HepG2 (cell line): Measurements from ENCODE around the gene TMC8. TPM values are rescaled to one million over a fixed set of nuclear protein-coding genes. Genes with fewer than 3 reads are reported as not detected.

Source experiments
- ATAC-seq: fragments of 200-7000 bp; cut with Tn5 transposase; 3 replicates; pipeline ENCODE4 v1.9.1; 2020; ENCODE audit warnings: mild to moderate bottlenecking, moderate library complexity
- BruUV-seq: library from RNA; stranded (reverse); fragments of 400-500 nt; replicated peaks from 2 replicates; lab custom pipeline; 2021; lab: Mats Ljungman, UMichigan
- CTCF ChIA-PET: fragments of 300-600 bp; formaldehyde crosslinking; extraction: SDS; loops from one replicate; lab custom pipeline; 2021; ENCODE audit warnings: low total read pairs, inconsistent platforms, low intra/inter-chr PET ratio; lab: Yijun Ruan, JAX
- POLR2A ChIA-PET: fragments of 350-600 bp; sonication (Branson Sonifier 250); formaldehyde crosslinking; loops from one replicate; lab custom pipeline; 2020; ENCODE audit warnings: antibody characterized with exemption, inconsistent platforms; lab: Yijun Ruan, JAX
- DNase-seq: peaks from one replicate; pipeline ENCODE4 v3.0.0-alpha.2; 2015; ENCODE audit warnings: low spot score
- FAIRE-seq: peaks from 3 replicates; lab custom pipeline; 2011; peaks lifted over from hg19 to GRCh38; lab: Jason Lieb, UNC
- H2AFZ ChIP-seq: one replicate; pipeline ENCODE4 v1.6.1; 2011; ENCODE audit warnings: low read length, inconsistent platforms
- H3K27ac ChIP-seq: fragments of 300-600 bp; 3 replicates; pipeline ENCODE4 v1.8.0; 2011; ENCODE audit warnings: mixed run types, mild to moderate bottlenecking, mixed read lengths, low read length, inconsistent platforms; ENCODE audit not compliant: insufficient read depth; ENCODE audit errors: extremely low read length
- H3K27me3 ChIP-seq, 2 experiments: fragments of 200-600 bp in 1 of 2; 2 replicates in 1 of 2; 3 replicates in 1 of 2; pipeline versions ENCODE4 v1.6.0 to v1.8.0; 2011; ENCODE audit warnings: low read length in 2 of 2, mild to moderate bottlenecking in 2 of 2, moderate library complexity in 2 of 2, inconsistent platforms in 1 of 2; ENCODE audit not compliant: insufficient read depth in 2 of 2, control insufficient read depth in 1 of 2
- H3K36me3 ChIP-seq, 2 experiments: fragments of 200-600 bp in 1 of 2; replicated peaks in 1 of 2; 2 replicates in 1 of 2; 3 replicates in 1 of 2; pipeline versions ENCODE4 v1.5.1 to v1.8.0; 2011; ENCODE audit warnings: low read length in 2 of 2, inconsistent platforms in 1 of 2; ENCODE audit not compliant: insufficient read depth in 2 of 2, control insufficient read depth in 1 of 2
- H3K4me1 ChIP-seq: 2 replicates; pipeline ENCODE4 v1.5.1; 2012; ENCODE audit warnings: low read length, inconsistent platforms; ENCODE audit not compliant: insufficient read depth
- H3K4me2 ChIP-seq: 2 replicates; pipeline ENCODE4 v1.6.0; 2011; ENCODE audit warnings: low read depth, low read length, inconsistent platforms
- H3K4me3 ChIP-seq, 3 experiments: fragments of 200-600 bp in 1 of 3; sonication (generic), shearing (Covaris generic) in 1 of 3; replicated peaks in 1 of 3; 2 replicates each; pipeline ENCODE4 v1.5.1; 2011 to 2016; ENCODE audit warnings: low read length in 3 of 3, inconsistent platforms in 2 of 3, low read depth in 2 of 3, mild to moderate bottlenecking in 2 of 3, control low read depth in 1 of 3, mixed read lengths in 1 of 3; ENCODE audit not compliant: insufficient read depth in 1 of 3
- H3K79me2 ChIP-seq: one replicate; pipeline ENCODE4 v1.6.1; 2011; ENCODE audit warnings: low read length, inconsistent platforms; ENCODE audit not compliant: insufficient read depth
- H3K9ac ChIP-seq: 2 replicates; pipeline ENCODE4 v1.6.0; 2011; ENCODE audit warnings: mild to moderate bottlenecking, low read depth, low read length, inconsistent platforms; ENCODE audit not compliant: insufficient read depth
- H3K9me3 ChIP-seq: 2 replicates; pipeline ENCODE4 v1.5.1; 2012; ENCODE audit warnings: mild to moderate bottlenecking, low read length
- H4K20me1 ChIP-seq: 2 replicates; pipeline ENCODE4 v1.6.0; 2011; ENCODE audit warnings: inconsistent platforms, mild to moderate bottlenecking, low read length, moderate library complexity; ENCODE audit not compliant: insufficient read depth
- CBX5 ChIP-seq: sonication (generic); formaldehyde crosslinking; IDR thresholded peaks from 2 replicates; pipeline ENCODE4 v1.4.0; 2020; ENCODE audit warnings: missing genetic modification reagents, borderline replicate concordance
- ETS1 ChIP-seq: sonication (generic); formaldehyde crosslinking; IDR thresholded peaks from 2 replicates; pipeline ENCODE4 v1.4.0; 2020; ENCODE audit warnings: missing genetic modification reagents
- GZF1 ChIP-seq: sonication (generic); formaldehyde crosslinking; IDR thresholded peaks from 2 replicates; pipeline ENCODE4 v1.5.1; 2020; ENCODE audit warnings: mild to moderate bottlenecking, missing genetic modification reagents
- HDAC6 ChIP-seq: fragments of 200-600 bp; sonication (generic); IDR thresholded peaks from 2 replicates; pipeline ENCODE4 v1.7.0; 2017; ENCODE audit warnings: mild to moderate bottlenecking, antibody characterized with exemption, low read length, low read depth
- MAFK ChIP-seq, 2 experiments: IDR thresholded peaks in 1 of 2; conservative IDR thresholded peaks in 1 of 2; 2 replicates each; pipeline ENCODE4 v1.6.1; 2011; ENCODE audit warnings: improper control_type of control experiment in 2 of 2, low read length in 2 of 2
- NAIF1 ChIP-seq: sonication (generic); formaldehyde crosslinking; IDR thresholded peaks from 2 replicates; pipeline ENCODE4 v1.5.0; 2020; ENCODE audit warnings: mild to moderate bottlenecking, missing genetic modification reagents, borderline replicate concordance
- NFE2L1 ChIP-seq: sonication (generic); formaldehyde crosslinking; IDR thresholded peaks from 2 replicates; pipeline ENCODE4 v1.4.0; 2020; ENCODE audit warnings: missing genetic modification reagents, mild to moderate bottlenecking, borderline replicate concordance
- NFIC ChIP-seq: IDR thresholded peaks from 2 replicates; pipeline ENCODE4 v1.6.1; 2012; ENCODE audit warnings: mild to moderate bottlenecking, low read length, inconsistent platforms
- POLR2A ChIP-seq, 2 experiments: IDR thresholded peaks; 2 replicates each; pipeline ENCODE4 v1.6.1; 2011; ENCODE audit warnings: low read depth in 2 of 2, low read length in 2 of 2, mild to moderate bottlenecking in 1 of 2, moderate library complexity in 1 of 2; ENCODE audit not compliant: insufficient read depth in 1 of 2
- POLR2AphosphoS2 ChIP-seq: IDR thresholded peaks from 2 replicates; pipeline ENCODE4 v1.6.1; 2011; ENCODE audit warnings: low read depth, low read length, improper control_type of control experiment
- PRDM4 ChIP-seq: sonication (generic); formaldehyde crosslinking; IDR thresholded peaks from 2 replicates; pipeline ENCODE4 v1.9.0; 2021; ENCODE audit warnings: missing genetic modification reagents, borderline replicate concordance
- RAD21 ChIP-seq: fragments of 450-650 bp; formaldehyde crosslinking; IDR thresholded peaks from 2 replicates; pipeline ENCODE4 v1.5.0; 2020; ENCODE audit warnings: mild to moderate bottlenecking
- ZFX ChIP-seq: sonication (generic); formaldehyde crosslinking; IDR thresholded peaks from 2 replicates; pipeline ENCODE4 v1.4.0; 2020; ENCODE audit warnings: mild to moderate bottlenecking, low read depth, missing genetic modification reagents, moderate library complexity
- ZFY ChIP-seq: sonication (generic); formaldehyde crosslinking; IDR thresholded peaks from 2 replicates; pipeline ENCODE4 v1.4.0; 2020; ENCODE audit warnings: missing genetic modification reagents
- ZNF207 ChIP-seq: fragments of 450-650 bp; IDR thresholded peaks from 2 replicates; pipeline ENCODE4 v1.6.1; 2016; ENCODE audit warnings: antibody characterized with exemption, borderline replicate concordance
- ZNF292 ChIP-seq: sonication (generic); formaldehyde crosslinking; IDR thresholded peaks from 2 replicates; pipeline ENCODE4 v1.8.1; 2022; ENCODE audit warnings: mild to moderate bottlenecking, low read depth, missing genetic modification reagents, borderline replicate concordance
- ZNF30 ChIP-seq: sonication (generic); formaldehyde crosslinking; IDR thresholded peaks from 2 replicates; pipeline ENCODE4 v1.5.0; 2020; ENCODE audit warnings: mild to moderate bottlenecking, missing genetic modification reagents
- ZNF350 ChIP-seq: sonication (generic); formaldehyde crosslinking; IDR thresholded peaks from 2 replicates; pipeline ENCODE4 v1.4.0; 2020; ENCODE audit warnings: mild to moderate bottlenecking, low read depth, missing genetic modification reagents, borderline replicate concordance
- ZNF367 ChIP-seq: sonication (generic); formaldehyde crosslinking; IDR thresholded peaks from 2 replicates; pipeline ENCODE4 v1.4.0; 2020; ENCODE audit warnings: missing genetic modification reagents, borderline replicate concordance
- ZNF484 ChIP-seq: sonication (generic); formaldehyde crosslinking; IDR thresholded peaks from 2 replicates; pipeline ENCODE4 v1.5.1; 2020; ENCODE audit warnings: mild to moderate bottlenecking, low read depth, missing genetic modification reagents, borderline replicate concordance
- ZNF589 ChIP-seq: sonication (generic); formaldehyde crosslinking; conservative IDR thresholded peaks from 2 replicates; pipeline ENCODE4 v1.8.0; 2022; ENCODE audit warnings: mild to moderate bottlenecking, moderate library complexity, missing genetic modification reagents
- ZNF740 ChIP-seq: sonication (generic); formaldehyde crosslinking; IDR thresholded peaks from 2 replicates; pipeline ENCODE4 v1.4.0; 2020; ENCODE audit warnings: missing genetic modification reagents
- WGBS: methylation state at CpG from one replicate; pipeline ENCODE4 v1.1.6; 2017; ENCODE audit warnings: low lambda C conversion rate; 5-methylcytosine and 5-hydroxymethylcytosine counted together
- in situ Hi-C: cut with HindIII; loops from 2 replicates; pipeline ENCODE4 v1.10.0; 2017; ENCODE audit warnings: low pct_unique_long_range_greater_than_20kb; ENCODE audit not compliant: extremely low pct_ligation_motif_present
- intact Hi-C: fragments of 100-400 bp; cut with micrococcal nuclease; formaldehyde crosslinking; loops from one replicate; pipeline ENCODE4 v1.10.0; 2022; ENCODE audit not compliant: unreplicated experiment
- polyA plus RNA-seq, 8 experiments: library from polyadenylated mRNA; depleted of rRNA in 3 of 8; stranded (reverse) in 7 of 8; unstranded in 1 of 8; fragments of >200 nt; fragmentation: Illumina TruSeq in 4 of 8; extraction: Trizol in 4 of 8; gene quantifications; 2 replicates each; pipeline versions ENCODE4 v1.2.1 to v1.2.3, GENCODE V29; 2011 to 2016; ENCODE audit warnings: low read depth in 4 of 8, missing spikeins in 1 of 8, mixed read lengths in 1 of 8; ENCODE audit not compliant: insufficient read depth in 1 of 8
- total RNA-seq, 5 experiments: library from RNA; depleted of rRNA; stranded (reverse); fragments of >200 nt; fragmentation: Illumina TruSeq; extraction: Trizol; gene quantifications; 2 replicates each; pipeline ENCODE4 v1.2.3, GENCODE V29; 2016; ENCODE audit warnings: low read depth in 1 of 5

TMC8 gene
- total and polyA plus RNA-seq, 2 of the 13 experiments (the other 11 are each of a cell fraction or from before 2014, with no cell fraction given), result 0.53 to 7.8 TPM

DNA sequence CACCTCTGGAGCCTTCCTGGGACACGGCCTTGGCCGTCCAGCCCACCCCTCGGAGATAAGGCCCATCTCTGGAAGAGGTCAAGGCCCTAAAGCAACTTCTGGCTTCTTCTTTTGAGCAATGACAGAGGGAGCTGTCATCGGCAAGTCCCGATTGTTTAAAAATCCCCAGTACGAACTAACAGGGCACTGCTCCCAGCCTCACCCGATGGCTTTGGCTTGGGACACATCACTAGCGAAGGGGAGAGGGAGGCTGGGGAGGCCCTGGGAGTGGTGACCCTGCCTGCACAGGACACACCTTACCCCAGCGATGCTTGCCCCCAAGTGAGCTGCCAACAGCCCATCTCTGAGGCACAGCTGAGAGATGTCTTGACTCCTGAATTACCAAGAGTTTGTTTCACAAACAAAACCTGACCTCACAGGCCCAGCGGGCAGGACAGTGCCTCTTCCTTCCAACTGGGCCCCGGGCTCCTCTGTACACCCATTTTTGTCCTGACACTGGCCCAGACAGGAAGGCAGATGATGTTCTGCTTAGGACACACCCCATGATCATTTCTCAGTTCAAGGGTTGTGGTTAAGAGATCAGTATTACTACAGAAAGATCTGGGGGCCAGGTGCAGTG, 42.6 kb downstream of the TMC8 start:
- H3K36me3 ChIP-seq, result peaks cover 11 to 43% of the 10 kb centered on the region in 2 experiments
- no peaks in the 10 kb centered on the region for H3K9me3 ChIP-seq
- no peak overlapping the region for H3K4me3 ChIP-seq
- no peak overlapping the region for H2AFZ ChIP-seq
- BruUV-seq, result no TSS peak
- H3K4me1 ChIP-seq, result peaks cover 38% of the 10 kb centered on the region
- no peaks in the 10 kb centered on the region for H3K27me3 ChIP-seq
- in situ Hi-C loops, result no loop called here
- ATAC-seq, result no peak
- POLR2A ChIA-PET, result interaction anchor here (0.8 kb wide), 1 partner anchor 15 kb away, joined by 4 read pairs; no protein-coding TSS in a partner anchor
- peaks cover 8% of the 10 kb centered on the region for H3K79me2 ChIP-seq
- peaks cover 5% of the 10 kb centered on the region; the same call in 1 of the 2 replicates for H4K20me1 ChIP-seq
- no peak overlapping the region for H3K9ac ChIP-seq
- intact Hi-C loops, result no loop called here
- no peak overlapping the region for H3K27ac ChIP-seq
- CTCF ChIA-PET, result no interaction called here
- WGBS, result 88% methylated on average over 11 of the region's 11 CpGs
- no peak overlapping the region for H3K4me2 ChIP-seq
- FAIRE-seq, result no peak
- no peak for DNase-seq
- TF ChIP-seq NFE2L1 (no peak), NFIC (no peak), ZNF589 (CRISPR knock-in tag) (no peak), ZFX (CRISPR knock-in tag) (no peak), CBX5 (no peak), PRDM4 (CRISPR knock-in tag) (no peak), ETS1 (CRISPR knock-in tag) (no peak), ZNF484 (CRISPR knock-in tag) (no peak), ZNF740 (CRISPR knock-in tag) (no peak), MAFK (conservative IDR thresholded peaks at IDR 0.05 in 1 of 2, IDR thresholded peaks at IDR 0.05 in 1 of 2; ENCODE audit: low read length in 2 of 2) (no peak), ZNF367 (CRISPR knock-in tag) (no peak), GZF1 (CRISPR knock-in tag) (no peak), ZNF350 (CRISPR knock-in tag) (no peak), POLR2A (IDR thresholded peaks at IDR 0.05; ENCODE audit: insufficient read depth in 1 of 2, low read depth in 2 of 2, low read length in 2 of 2) (peak in 1 of 2 experiments; percentile 22; a peak in 3 of 4 replicates), HDAC6 (no peak), ZNF207 (no peak), POLR2AphosphoS2 (peak; percentile 46; the same call in 1 of the 2 replicates), RAD21 (CRISPR knock-in tag) (no peak), ZFY (no peak), ZNF30 (CRISPR knock-in tag) (0 out of 2 replicates have a peak, but pooled peaks have one; percentile 28), NAIF1 (CRISPR knock-in tag) (no peak), ZNF292 (no peak)
